Activated CD8-positive, alpha-beta T cell treated with anti-CD3 and anti-CD28 coated beads, Interleukin-2, amount 10 ng/mL, durations not matched to agents 7 days and 5 days (primary cell): ENCODE measurements around the gene ARF1. TPM values are rescaled to one million over a fixed set of nuclear protein-coding genes. Genes with fewer than 3 reads are reported as not detected.

Experiments
- ATAC-seq: fragments of 150-1000 bp; cut with Tn5 transposase; one replicate; pipeline ENCODE4 v1.10.0; 2021; ENCODE audit warnings: moderate library complexity
- CTCF ChIA-PET: fragments of 350-600 bp; sonication (Branson Sonifier 250); formaldehyde crosslinking; loops from one replicate; lab custom pipeline; 2021; ENCODE audit warnings: antibody characterized with exemption; lab: Charles Lee
- POLR2A ChIA-PET: fragments of 350-600 bp; sonication (Branson Sonifier 250); formaldehyde crosslinking; loops from one replicate; lab custom pipeline; 2021; ENCODE audit warnings: antibody characterized with exemption; lab: Charles Lee
- DNase-seq: peaks from one replicate; pipeline ENCODE4 v3.0.0-alpha.2; 2020
- H3K27ac Mint-ChIP-seq: one replicate; pipeline ENCODE4 v1.8.0; 2021; ENCODE audit warnings: mild to moderate bottlenecking, mixed read lengths
- H3K27me3 Mint-ChIP-seq: one replicate; pipeline ENCODE4 v1.8.0; 2021; ENCODE audit warnings: low read depth, mixed read lengths
- H3K36me3 Mint-ChIP-seq: one replicate; pipeline ENCODE4 v1.8.0; 2021; ENCODE audit warnings: low read depth, mixed read lengths
- H3K4me1 Mint-ChIP-seq: one replicate; pipeline ENCODE4 v1.8.0; 2021; ENCODE audit warnings: low read depth, mixed read lengths
- H3K4me3 Mint-ChIP-seq: one replicate; pipeline ENCODE4 v1.8.0; 2021; ENCODE audit warnings: mild to moderate bottlenecking, mixed read lengths
- H3K9me3 Mint-ChIP-seq: one replicate; pipeline ENCODE4 v1.8.0; 2022; ENCODE audit warnings: mixed read lengths; ENCODE audit not compliant: insufficient read depth
- total RNA-seq, 2 experiments: library from RNA; stranded (reverse); gene quantifications; one replicate each; pipeline ENCODE4 v1.2.3, GENCODE V29; 2021

ARF1 gene
- total RNA-seq, 2 experiments from 2014 or later: 313 to 322 TPM

- Mint-ChIP-seq H3K4me1 (peaks cover 31% of the 10 kb centered on the region), H3K4me3 (peak overlapping the region; percentile 64), H3K27ac (peak overlapping the region; percentile 88), H3K27me3 (no peaks in the 10 kb centered on the region), H3K9me3 (no peaks in the 10 kb centered on the region), H3K36me3 (peaks cover 46% of the 10 kb centered on the region)
- POLR2A ChIA-PET: interaction anchor here (3.3 kb wide), 1 partner anchor 19 kb away, joined by 25 read pairs; the partner anchor contains the start of gene ARF1
- DNase-seq (no peak), ATAC-seq (no peak)
- CTCF ChIA-PET: interaction anchor here (0.8 to 1.1 kb wide), 3 partner anchors 9 to 20 kb away, joined by 3 to 4 read pairs (median 3); no protein-coding TSS in a partner anchor
These were observed 19.1 kb downstream of the ARF1 start for GRCh38 chr1:228101614-228101993.

GRCh38 chr1:228101994-228102790, 19.7 kb downstream of the ARF1 start:
- CTCF ChIA-PET: interaction anchor here (0.8 to 1.1 kb wide), 3 partner anchors 10 to 20 kb away, joined by 3 to 4 read pairs (median 3); no protein-coding TSS in a partner anchor
- POLR2A ChIA-PET: interaction anchor here (3.3 kb wide), 1 partner anchor 19 kb away, joined by 25 read pairs; the partner anchor contains the start of gene ARF1
- ATAC-seq: peak; percentile 47
- Mint-ChIP-seq H3K4me1 (peaks cover 31% of the 10 kb centered on the region), H3K27me3 (no peaks in the 10 kb centered on the region), H3K4me3 (peak overlapping the region; percentile 80), H3K36me3 (peaks cover 45% of the 10 kb centered on the region), H3K27ac (peak overlapping the region; percentile 82), H3K9me3 (no peaks in the 10 kb centered on the region)
- DNase-seq: peak; percentile 67

GRCh38 chr1:228102791-228103620, 20.5 kb downstream of the ARF1 start, which contains the start of gene C1orf35:
TSS of gene C1orf35 (minus strand) at chr1:228103325. CDS start at chr1:228103227, 98 bp downstream.
- ChIA-PET POLR2A (no interaction called here), CTCF (no interaction called here)
- no peaks in the 10 kb centered on the region for H3K9me3 Mint-ChIP-seq
- no peaks in the 10 kb centered on the region for H3K27me3 Mint-ChIP-seq
- ATAC-seq: peak; percentile 87
- H3K4me1 Mint-ChIP-seq: peaks cover 38% of the 10 kb centered on the region
- peak within 1 kb of the TSS; percentile 91 for H3K27ac Mint-ChIP-seq
- peak within 1 kb of the TSS; percentile 80 for H3K4me3 Mint-ChIP-seq
- H3K36me3 Mint-ChIP-seq: peaks cover 39% of the 10 kb centered on the region
- DNase-seq: peak; percentile 96

GRCh38 chr1:228104526-228105269, 22.2 kb downstream of the ARF1 start:
- no peaks in the 10 kb centered on the region for H3K9me3 Mint-ChIP-seq
- ChIA-PET POLR2A (interaction anchor here (0.5 to 1.0 kb wide), 2 partner anchors 32 to 38 kb away, joined by 3 to 4 read pairs; no protein-coding TSS in a partner anchor), CTCF (no interaction called here)
- peaks cover 50% of the 10 kb centered on the region for H3K4me1 Mint-ChIP-seq
- H3K36me3 Mint-ChIP-seq: peaks cover 28% of the 10 kb centered on the region
- H3K27me3 Mint-ChIP-seq: no peaks in the 10 kb centered on the region
- no peak for DNase-seq
- H3K4me3 Mint-ChIP-seq: peak overlapping the region; percentile 80
- peak overlapping the region; percentile 91 for H3K27ac Mint-ChIP-seq
- ATAC-seq: no peak

GRCh38 chr1:228105270-228105995, 22.9 kb downstream of the ARF1 start:
- Mint-ChIP-seq H3K4me3 (no peak overlapping the region), H3K27ac (no peak overlapping the region), H3K36me3 (peaks cover 21% of the 10 kb centered on the region), H3K4me1 (peaks cover 57% of the 10 kb centered on the region), H3K9me3 (no peaks in the 10 kb centered on the region), H3K27me3 (no peaks in the 10 kb centered on the region)
- DNase-seq: no peak
- POLR2A ChIA-PET: interaction anchor here (0.6 to 2.8 kb wide), 3 partner anchors 22 to 37 kb away, joined by 4 to 11 read pairs (median 4); partner anchors contain the start of gene ARF1
- ATAC-seq: no peak
- CTCF ChIA-PET: interaction anchor here (1.8 kb wide), 1 partner anchor 60 kb away, joined by 7 read pairs; no protein-coding TSS in a partner anchor

GRCh38 chr1:228105996-228106799, 23.7 kb downstream of the ARF1 start:
- peaks cover 56% of the 10 kb centered on the region for H3K4me1 Mint-ChIP-seq
- H3K9me3 Mint-ChIP-seq: no peaks in the 10 kb centered on the region
- peak overlapping the region; percentile 25 for H3K4me3 Mint-ChIP-seq
- H3K36me3 Mint-ChIP-seq: peaks cover 17% of the 10 kb centered on the region
- POLR2A ChIA-PET: interaction anchor here (0.6 to 2.8 kb wide), 5 partner anchors 22 to 351 kb away, joined by 3 to 11 read pairs (median 4); partner anchors contain the start of gene ARF1
- H3K27ac Mint-ChIP-seq: no peak overlapping the region
- ATAC-seq (no peak), DNase-seq (no peak)
- H3K27me3 Mint-ChIP-seq: no peaks in the 10 kb centered on the region
- CTCF ChIA-PET: interaction anchor here (0.9 to 1.8 kb wide), 3 partner anchors 27 to 60 kb away, joined by 3 to 7 read pairs (median 4); no protein-coding TSS in a partner anchor

GRCh38 chr1:228106800-228107054, 24.2 kb downstream of the ARF1 start:
- Mint-ChIP-seq H3K27me3 (no peaks in the 10 kb centered on the region), H3K27ac (no peak overlapping the region), H3K36me3 (peaks cover 13% of the 10 kb centered on the region), H3K9me3 (no peaks in the 10 kb centered on the region), H3K4me3 (no peak overlapping the region), H3K4me1 (peaks cover 51% of the 10 kb centered on the region)
- DNase-seq (no peak), ATAC-seq (no peak)
- CTCF ChIA-PET: interaction anchor here (0.9 to 1.8 kb wide), 3 partner anchors 26 to 60 kb away, joined by 3 to 7 read pairs (median 4); no protein-coding TSS in a partner anchor
- POLR2A ChIA-PET: interaction anchor here (0.8 to 2.8 kb wide), 3 partner anchors 24 to 351 kb away, joined by 3 to 11 read pairs (median 3); partner anchors contain the start of gene ARF1

GRCh38 chr1:228107636-228108035, 25.1 kb downstream of the ARF1 start:
- ATAC-seq (no peak), DNase-seq (no peak)
- CTCF ChIA-PET: no interaction called here
- H3K4me1 Mint-ChIP-seq: peaks cover 51% of the 10 kb centered on the region
- H3K9me3 Mint-ChIP-seq: no peaks in the 10 kb centered on the region
- POLR2A ChIA-PET: interaction anchor here (1.1 to 2.8 kb wide), 2 partner anchors 25 to 64 kb away, joined by 3 to 11 read pairs; partner anchors contain the start of gene ARF1
- H3K27me3 Mint-ChIP-seq: no peaks in the 10 kb centered on the region
- peak overlapping the region; percentile 92 for H3K4me3 Mint-ChIP-seq
- peak overlapping the region; percentile 96 for H3K27ac Mint-ChIP-seq
- H3K36me3 Mint-ChIP-seq: peaks cover 13% of the 10 kb centered on the region

GRCh38 chr1:228108055-228108690, 25.7 kb downstream of the ARF1 start:
- CTCF ChIA-PET: no interaction called here

More at GRCh38 chr1:228108055-228108690, 25.7 kb downstream of the ARF1 start:
- Mint-ChIP-seq H3K4me1 (peaks cover 51% of the 10 kb centered on the region), H3K36me3 (peaks cover 13% of the 10 kb centered on the region), H3K27me3 (no peaks in the 10 kb centered on the region), H3K4me3 (peak overlapping the region; percentile 92), H3K27ac (peak overlapping the region; percentile 96), H3K9me3 (no peaks in the 10 kb centered on the region)
- no peak for ATAC-seq
- POLR2A ChIA-PET: interaction anchor here (0.7 to 2.8 kb wide), 6 partner anchors 26 to 357 kb away, joined by 3 to 16 read pairs (median 4); partner anchors contain the start of gene ARF1
- no peak for DNase-seq
